K562 (cell line): ENCODE data around the gene PSORS1C1. TPM values are rescaled to one million over a fixed set of nuclear protein-coding genes. Genes with fewer than 3 reads are reported as not detected.

Source experiments
- ATAC-seq: fragments of 200-7000 bp; cut with Tn5 transposase; 3 replicates; pipeline ENCODE4 v1.9.1; 2020; ENCODE audit warnings: moderate library complexity
- BruUV-seq: library from RNA; stranded (reverse); fragments of 400-500 nt; replicated peaks from 2 replicates; lab custom pipeline; 2021; lab: Mats Ljungman, UMichigan
- CTCF ChIA-PET: fragments of 300-600 bp; formaldehyde crosslinking; extraction: SDS; loops from one replicate; lab custom pipeline; 2021; ENCODE audit warnings: low intra/inter-chr PET ratio; lab: Yijun Ruan, JAX
- POLR2A ChIA-PET: fragments of 300-600, 350-650 bp; sonication (Branson Sonifier 250); formaldehyde crosslinking; extraction: SDS; loops from one replicate; lab custom pipeline; 2021; ENCODE audit warnings: antibody characterized with exemption, inconsistent platforms; lab: Yijun Ruan, JAX
- DNase-seq, 4 experiments: peaks; one replicate each; pipeline versions ENCODE4 v3.0.0 to v3.0.0-alpha.2; 2011 to 2018; ENCODE audit warnings: low spot score in 3 of 4, mixed read lengths in 3 of 4; ENCODE audit errors: extremely low read depth in 1 of 4
- FAIRE-seq: peaks from 2 replicates; lab custom pipeline; 2011; peaks lifted over from hg19 to GRCh38; lab: Jason Lieb, UNC
- H2AFZ ChIP-seq: 2 replicates; pipeline ENCODE4 v1.6.0; 2011; ENCODE audit warnings: low read depth, low read length, control low read depth, inconsistent platforms
- H3K27ac ChIP-seq: fragments of 200-600 bp; 3 replicates; pipeline ENCODE4 v1.8.0; 2011; ENCODE audit warnings: low read depth, mild to moderate bottlenecking, control low read depth, inconsistent platforms, low read length, moderate library complexity, mixed read lengths; ENCODE audit errors: extremely low read depth
- H3K27me3 ChIP-seq, 2 experiments: fragments of 300-600 bp in 1 of 2; 2 replicates in 1 of 2; 3 replicates in 1 of 2; pipeline versions ENCODE4 v1.6.0 to v1.8.0; 2011; ENCODE audit warnings: inconsistent platforms in 2 of 2, low read length in 2 of 2, mild to moderate bottlenecking in 1 of 2, mixed read lengths in 1 of 2, moderate library complexity in 1 of 2; ENCODE audit not compliant: control insufficient read depth in 2 of 2, insufficient read depth in 2 of 2
- H3K36me3 ChIP-seq: fragments of 300-600 bp; 3 replicates; pipeline ENCODE4 v1.8.0; 2011; ENCODE audit warnings: mild to moderate bottlenecking, low read length, inconsistent platforms; ENCODE audit not compliant: control insufficient read depth, insufficient read depth
- H3K4me1 ChIP-seq, 2 experiments: fragments of 200-600 bp in 1 of 2; replicated peaks in 1 of 2; 2 replicates in 1 of 2; 3 replicates in 1 of 2; pipeline versions ENCODE4 v1.5.1 to v1.8.0; 2011; ENCODE audit warnings: inconsistent platforms in 2 of 2, low read length in 2 of 2, mild to moderate bottlenecking in 1 of 2, mixed read lengths in 1 of 2, moderate library complexity in 1 of 2; ENCODE audit not compliant: control insufficient read depth in 2 of 2, insufficient read depth in 2 of 2
- H3K4me2 ChIP-seq: 2 replicates; pipeline ENCODE4 v1.6.1; 2011; ENCODE audit warnings: low read length, control low read depth, inconsistent platforms, mixed read lengths; ENCODE audit not compliant: insufficient read depth
- H3K4me3 ChIP-seq: fragments of 200-600 bp; sonication (generic), shearing (Covaris generic); 2 replicates; pipeline ENCODE4 v1.5.1; 2016; ENCODE audit warnings: control low read depth, inconsistent platforms
- H3K79me2 ChIP-seq: fragments of 200-600 bp; 3 replicates; pipeline ENCODE4 v1.8.0; 2011; ENCODE audit warnings: low read length, inconsistent platforms; ENCODE audit not compliant: control insufficient read depth, insufficient read depth
- H3K9ac ChIP-seq, 2 experiments: 2 replicates each; pipeline versions ENCODE4 v1.6.0 to v1.6.1; 2011; ENCODE audit warnings: low read depth in 2 of 2, low read length in 2 of 2, control low read depth in 1 of 2, inconsistent platforms in 1 of 2, mild to moderate bottlenecking in 1 of 2, mixed read lengths in 1 of 2; ENCODE audit not compliant: insufficient read depth in 1 of 2
- H3K9me1 ChIP-seq: one replicate; pipeline ENCODE4 v1.6.0; 2011; ENCODE audit warnings: inconsistent platforms, mild to moderate bottlenecking, low read length, moderate library complexity; ENCODE audit not compliant: control insufficient read depth, insufficient read depth
- H3K9me3 ChIP-seq: replicated peaks from 2 replicates; pipeline ENCODE4 v1.5.1; 2011; ENCODE audit warnings: low read depth, low read length, inconsistent platforms; ENCODE audit not compliant: control insufficient read depth, insufficient read depth
- H4K20me1 ChIP-seq: replicated peaks from 2 replicates; pipeline ENCODE4 v1.6.1; 2011; ENCODE audit warnings: low read length, inconsistent platforms, mixed read lengths; ENCODE audit not compliant: control insufficient read depth, insufficient read depth
- CTBP1 ChIP-seq: fragments of 450-650 bp; IDR thresholded peaks from 2 replicates; pipeline ENCODE4 v1.6.1; 2016; ENCODE audit warnings: borderline replicate concordance
- FOXJ3 ChIP-seq: sonication (generic); formaldehyde crosslinking; IDR thresholded peaks from 2 replicates; pipeline ENCODE4 v1.4.0; 2020; ENCODE audit warnings: mild to moderate bottlenecking, missing genetic modification reagents
- HNRNPK ChIP-seq: fragments of 200-400 bp; formaldehyde crosslinking; IDR thresholded peaks from one replicate; pipeline ENCODE4 v1.6.1; 2018; ENCODE audit warnings: mild to moderate bottlenecking, low read depth, low read length; ENCODE audit not compliant: poor library complexity, severe bottlenecking
- KDM2B ChIP-seq: fragments of 250-450 bp; sonication (Bioruptor Pico); IDR thresholded peaks from 2 replicates; pipeline ENCODE4 v1.8.0; 2021; ENCODE audit warnings: mild to moderate bottlenecking, moderate library complexity
- MCM2 ChIP-seq: fragments of 450-650 bp; IDR thresholded peaks from 2 replicates; pipeline ENCODE4 v1.6.1; 2017; ENCODE audit warnings: low read depth, mild to moderate bottlenecking
- MTA3 ChIP-seq: fragments of 450-650 bp; formaldehyde crosslinking; IDR thresholded peaks from 2 replicates; pipeline ENCODE4 v1.6.1; 2017; ENCODE audit warnings: mild to moderate bottlenecking, borderline replicate concordance
- PURB ChIP-seq: sonication (generic); formaldehyde crosslinking; IDR thresholded peaks from 2 replicates; pipeline ENCODE4 v1.9.0; 2021; ENCODE audit warnings: low read depth, mild to moderate bottlenecking, missing genetic modification reagents
- TCFL5 ChIP-seq: fragments of 250-450 bp; sonication (Bioruptor Pico); conservative IDR thresholded peaks from 2 replicates; pipeline ENCODE4 v1.6.1; 2021; ENCODE audit warnings: mild to moderate bottlenecking, moderate library complexity, matching md5 sums
- ZNF274 ChIP-seq: IDR thresholded peaks from 2 replicates; pipeline ENCODE4 v1.6.1; 2011; ENCODE audit warnings: low read depth, mild to moderate bottlenecking, low read length, moderate library complexity, borderline replicate concordance
- ZNF77 ChIP-seq: fragments of 250-450 bp; sonication (Bioruptor Pico); IDR thresholded peaks from 2 replicates; pipeline ENCODE4 v1.5.0; 2020
- WGBS: fragments of 100-300 bp; shearing (Covaris generic); methylation state at CpG from one replicate; pipeline ENCODE4 v1.1.6; 2016; ENCODE audit warnings: low coverage, mixed read lengths; ENCODE audit not compliant: insufficient coverage; ENCODE audit errors: missing lambda C conversion rate; 5-methylcytosine and 5-hydroxymethylcytosine counted together
- in situ Hi-C: fragments of 300-500 bp; cut with MboI; formaldehyde crosslinking; loops from 4 replicates; pipeline ENCODE4 v1.15.0; 2018; ENCODE audit warnings: inconsistent platforms, mixed read lengths
- intact Hi-C: fragments of 100-400 bp; cut with micrococcal nuclease; formaldehyde crosslinking; loops from 2 replicates; pipeline ENCODE4 v1.14.2; 2022
- polyA plus RNA-seq, 8 experiments: library from polyadenylated mRNA; depleted of rRNA in 4 of 8; stranded (reverse) in 5 of 8; unstranded in 3 of 8; fragments of >200 nt; fragmentation: Nextera tagmentation in 2 of 8; fragmentation: Illumina TruSeq in 1 of 8; extraction: Ambion mirVana in 2 of 8; extraction: Trizol in 1 of 8; gene quantifications; 2 replicates each; pipeline versions ENCODE4 v1.2.1 to v1.2.3, GENCODE V29; 2011 to 2014; ENCODE audit warnings: inconsistent platforms in 1 of 8, missing spikeins in 1 of 8
- total RNA-seq, 7 experiments: library from RNA; depleted of rRNA in 6 of 7; stranded (reverse); fragments of >200 nt in 6 of 7; fragmentation: Illumina TruSeq in 2 of 7; extraction: Trizol in 2 of 7; gene quantifications; 2 replicates each; pipeline versions ENCODE4 v1.2.1 to v1.2.3, GENCODE V29; 2011 to 2021; ENCODE audit warnings: low replicate concordance in 1 of 7
- TF ChIP-seq, protein P1 (sequence below): fragments of 450-650 bp; IDR thresholded peaks from 2 replicates; pipeline ENCODE4 v1.6.1; 2016; ENCODE audit warnings: missing biosample characterization, missing genetic modification characterization

Gene PSORS1C1
- total and polyA plus RNA-seq, 9 of the 15 experiments (the other 6 are each of a cell fraction or from before 2014, with no cell fraction given) = 0.11 TPM; not detected in 8

- TF ChIP-seq CTBP1 = no peak
- TF ChIP-seq ZNF77 (CRISPR knock-in tag) = no peak
- no peak for TF ChIP-seq TCFL5 (CRISPR knock-in tag)
- no peak for TF ChIP-seq MTA3
- TF ChIP-seq ZNF274 = no peak
- no peak for TF ChIP-seq MCM2
- TF ChIP-seq HNRNPK = no peak
- TF ChIP-seq, protein P1, sequence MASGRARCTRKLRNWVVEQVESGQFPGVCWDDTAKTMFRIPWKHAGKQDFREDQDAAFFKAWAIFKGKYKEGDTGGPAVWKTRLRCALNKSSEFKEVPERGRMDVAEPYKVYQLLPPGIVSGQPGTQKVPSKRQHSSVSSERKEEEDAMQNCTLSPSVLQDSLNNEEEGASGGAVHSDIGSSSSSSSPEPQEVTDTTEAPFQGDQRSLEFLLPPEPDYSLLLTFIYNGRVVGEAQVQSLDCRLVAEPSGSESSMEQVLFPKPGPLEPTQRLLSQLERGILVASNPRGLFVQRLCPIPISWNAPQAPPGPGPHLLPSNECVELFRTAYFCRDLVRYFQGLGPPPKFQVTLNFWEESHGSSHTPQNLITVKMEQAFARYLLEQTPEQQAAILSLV (tag) = no peak
- no peak for TF ChIP-seq KDM2B
- TF ChIP-seq FOXJ3 = no peak
- TF ChIP-seq PURB (CRISPR knock-in tag) = no peak
- Histone ChIP-seq H3K36me3 (no peaks in the 10 kb centered on the region), H3K27ac (no peak overlapping the region), H3K27me3 (peaks cover 35 to 45% of the 10 kb centered on the region in 2 experiments), H2AFZ (no peak overlapping the region), H3K4me3 (no peak overlapping the region), H3K9me3 (no peaks in the 10 kb centered on the region), H3K4me2 (no peak overlapping the region), H3K9me1 (no peaks in the 10 kb centered on the region), H3K79me2 (no peaks in the 10 kb centered on the region), H3K9ac (no peak overlapping the region), H3K4me1 (no peaks in the 10 kb centered on the region; a peak in 1 of 5 replicates), H4K20me1 (peaks cover 3% of the 10 kb centered on the region; the same call in 1 of the 2 replicates)
- CTCF ChIA-PET = interaction anchor here (0.6 kb wide), 1 partner anchor 90 kb away, joined by 4 read pairs; no protein-coding TSS in a partner anchor
- POLR2A ChIA-PET = no interaction called here
- intact Hi-C loops (no loop called here), in situ Hi-C loops (no loop called here)
- DNase-seq (no peak), FAIRE-seq (no peak), ATAC-seq (no peak)
- 3% methylated on average over 4 of the region's 4 CpGs for whole genome bisulfite sequencing
- no TSS peak for BruUV-seq
Observed at GRCh38 chr6:31107052-31107451, 7.5 kb upstream of the PSORS1C1 start.
